Stimulated activated CD8-positive, alpha-beta memory T cell treated with anti-CD3 and anti-CD28 coated beads, Interleukin-12 subunit alpha, Interleukin-12 subunit beta, amount 100 ng/mL, for 24 hours (primary cell): ENCODE data around the gene FMNL2.

Experiments used
- DNase-seq: peaks from one replicate; pipeline ENCODE4 v3.0.0-alpha.2; 2020; ENCODE audit errors: extremely low read depth

Gene FMNL2

GRCh38 chr2:152492911-152493310 lies 157.9 kb downstream of the FMNL2 start:
- no peak for DNase-seq

- DNase-seq = no peak
Measured at GRCh38 chr2:152493417-152493816, 158.4 kb downstream of the FMNL2 start.

GRCh38 chr2:152493945-152494528 lies 159.1 kb downstream of the FMNL2 start:
- DNase-seq = no peak

- DNase-seq = no peak
Measured at GRCh38 chr2:152496371-152496770, 161.4 kb downstream of the FMNL2 start.

- DNase-seq = no peak
Measured at GRCh38 chr2:152497481-152498052, 162.6 kb downstream of the FMNL2 start.

GRCh38 chr2:152499331-152499816 lies 164.4 kb downstream of the FMNL2 start:
- DNase-seq = no peak

- no peak for DNase-seq
Measured at GRCh38 chr2:152499896-152500735, 165.1 kb downstream of the FMNL2 start.

GRCh38 chr2:152500772-152501171 lies 165.8 kb downstream of the FMNL2 start:
- no peak for DNase-seq

GRCh38 chr2:152501666-152502065 lies 166.7 kb downstream of the FMNL2 start:
- no peak for DNase-seq

GRCh38 chr2:152504618-152505017 lies 169.6 kb downstream of the FMNL2 start:
- DNase-seq = no peak

- DNase-seq = no peak
Measured at GRCh38 chr2:152505495-152505906, 170.5 kb downstream of the FMNL2 start.

GRCh38 chr2:152506843-152507242 lies 171.9 kb downstream of the FMNL2 start:
- DNase-seq = no peak

- DNase-seq = no peak
Measured at GRCh38 chr2:152507907-152508306, 172.9 kb downstream of the FMNL2 start.

GRCh38 chr2:152508446-152508845 lies 173.5 kb downstream of the FMNL2 start:
- no peak for DNase-seq

- no peak for DNase-seq
Measured at GRCh38 chr2:152509772-152510491, 175.0 kb downstream of the FMNL2 start.

- no peak for DNase-seq
Measured at GRCh38 chr2:152510621-152511020, 175.6 kb downstream of the FMNL2 start.

- DNase-seq = no peak
Measured at GRCh38 chr2:152511981-152512380, 177.0 kb downstream of the FMNL2 start.

GRCh38 chr2:152513029-152513428 lies 178.1 kb downstream of the FMNL2 start:
- DNase-seq = no peak

GRCh38 chr2:152513681-152514080 lies 178.7 kb downstream of the FMNL2 start:
- no peak for DNase-seq

GRCh38 chr2:152518034-152518433 lies 183.1 kb downstream of the FMNL2 start:
- DNase-seq = no peak

- no peak for DNase-seq
Measured at GRCh38 chr2:152518641-152519580, 183.9 kb downstream of the FMNL2 start.
